ENCODE results near the gene LRRC74A. TPM values are rescaled to one million over a fixed set of nuclear protein-coding genes. Genes with fewer than 3 reads are reported as not detected.

Gene LRRC74A
- polyA plus RNA-seq, 1 of the 3 experiments (the other 2 are of a cell fraction) = not detected

- H4K20me1 ChIP-seq (ENCODE audit: insufficient read depth) = no peaks in the 10 kb centered on the region
- TF ChIP-seq USF1 (IDR thresholded peaks at IDR 0.05; ENCODE audit: borderline replicate concordance, low read depth) = peak; percentile 87
- TF ChIP-seq SIN3A (IDR thresholded peaks at IDR 0.05; ENCODE audit: borderline replicate concordance, low read depth, low read length) = no peak
- no peak for TF ChIP-seq JUND (IDR thresholded peaks at IDR 0.05)
- TF ChIP-seq TEAD4 (IDR thresholded peaks at IDR 0.05; ENCODE audit: borderline replicate concordance, insufficient read depth) = no peak
- no peak for TF ChIP-seq FOXM1 (IDR thresholded peaks at IDR 0.05; ENCODE audit: low read depth)
- TF ChIP-seq, protein P1, sequence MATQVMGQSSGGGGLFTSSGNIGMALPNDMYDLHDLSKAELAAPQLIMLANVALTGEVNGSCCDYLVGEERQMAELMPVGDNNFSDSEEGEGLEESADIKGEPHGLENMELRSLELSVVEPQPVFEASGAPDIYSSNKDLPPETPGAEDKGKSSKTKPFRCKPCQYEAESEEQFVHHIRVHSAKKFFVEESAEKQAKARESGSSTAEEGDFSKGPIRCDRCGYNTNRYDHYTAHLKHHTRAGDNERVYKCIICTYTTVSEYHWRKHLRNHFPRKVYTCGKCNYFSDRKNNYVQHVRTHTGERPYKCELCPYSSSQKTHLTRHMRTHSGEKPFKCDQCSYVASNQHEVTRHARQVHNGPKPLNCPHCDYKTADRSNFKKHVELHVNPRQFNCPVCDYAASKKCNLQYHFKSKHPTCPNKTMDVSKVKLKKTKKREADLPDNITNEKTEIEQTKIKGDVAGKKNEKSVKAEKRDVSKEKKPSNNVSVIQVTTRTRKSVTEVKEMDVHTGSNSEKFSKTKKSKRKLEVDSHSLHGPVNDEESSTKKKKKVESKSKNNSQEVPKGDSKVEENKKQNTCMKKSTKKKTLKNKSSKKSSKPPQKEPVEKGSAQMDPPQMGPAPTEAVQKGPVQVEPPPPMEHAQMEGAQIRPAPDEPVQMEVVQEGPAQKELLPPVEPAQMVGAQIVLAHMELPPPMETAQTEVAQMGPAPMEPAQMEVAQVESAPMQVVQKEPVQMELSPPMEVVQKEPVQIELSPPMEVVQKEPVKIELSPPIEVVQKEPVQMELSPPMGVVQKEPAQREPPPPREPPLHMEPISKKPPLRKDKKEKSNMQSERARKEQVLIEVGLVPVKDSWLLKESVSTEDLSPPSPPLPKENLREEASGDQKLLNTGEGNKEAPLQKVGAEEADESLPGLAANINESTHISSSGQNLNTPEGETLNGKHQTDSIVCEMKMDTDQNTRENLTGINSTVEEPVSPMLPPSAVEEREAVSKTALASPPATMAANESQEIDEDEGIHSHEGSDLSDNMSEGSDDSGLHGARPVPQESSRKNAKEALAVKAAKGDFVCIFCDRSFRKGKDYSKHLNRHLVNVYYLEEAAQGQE (IDR thresholded peaks at IDR 0.05; ENCODE audit: low read depth, low read length) = no peak
- TF ChIP-seq, protein P2, sequence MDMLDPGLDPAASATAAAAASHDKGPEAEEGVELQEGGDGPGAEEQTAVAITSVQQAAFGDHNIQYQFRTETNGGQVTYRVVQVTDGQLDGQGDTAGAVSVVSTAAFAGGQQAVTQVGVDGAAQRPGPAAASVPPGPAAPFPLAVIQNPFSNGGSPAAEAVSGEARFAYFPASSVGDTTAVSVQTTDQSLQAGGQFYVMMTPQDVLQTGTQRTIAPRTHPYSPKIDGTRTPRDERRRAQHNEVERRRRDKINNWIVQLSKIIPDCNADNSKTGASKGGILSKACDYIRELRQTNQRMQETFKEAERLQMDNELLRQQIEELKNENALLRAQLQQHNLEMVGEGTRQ (IDR thresholded peaks at IDR 0.05; ENCODE audit: borderline replicate concordance, low read depth, low read length) = peak; percentile 49; the same call in 1 of the 2 replicates
- TF ChIP-seq EZH2phosphoT487 (IDR thresholded peaks at IDR 0.05; ENCODE audit: borderline replicate concordance, low read depth) = no peak
- ChIA-PET POLR2A (interaction anchor here (0.6 to 0.7 kb wide), 2 partner anchors 10 to 25 kb away, joined by 3 read pairs; no protein-coding TSS in a partner anchor), CTCF (interaction anchor here (0.7 to 13.9 kb wide), 8 partner anchors 13 to 421 kb away, joined by 3 to 139 read pairs (median 3); no protein-coding TSS in a partner anchor)
- peaks cover 0 to 22% of the 10 kb centered on the region in 2 experiments; a peak in 1 of 4 replicates for H3K4me1 ChIP-seq (ENCODE audit: control insufficient read depth in 1 of 2, insufficient read depth in 2 of 2, low read depth in 1 of 2, low read length in 1 of 2)
- no peak overlapping the region for H3K4me3 ChIP-seq (ENCODE audit: low read depth in 2 of 2, low read length in 1 of 2)
- no peak overlapping the region for H3K4me2 ChIP-seq
- no peaks in the 10 kb centered on the region for H3K9me2 ChIP-seq
- H3K27ac ChIP-seq (ENCODE audit: low read depth in 2 of 2, low read length in 1 of 2) = no peak overlapping the region
- no peaks in the 10 kb centered on the region for H3K9me3 ChIP-seq
- H3K36me3 ChIP-seq (replicated peaks in 1 of 2; ENCODE audit: control insufficient read depth in 1 of 2, insufficient read depth in 2 of 2, low read length in 1 of 2) = no peaks in the 10 kb centered on the region
- peaks cover 3% of the 10 kb centered on the region for H3F3A ChIP-seq (replicated peaks; ENCODE audit: insufficient read depth)
- no peaks in the 10 kb centered on the region for H3K79me2 ChIP-seq (ENCODE audit: insufficient read depth)
- no peaks in the 10 kb centered on the region for H3K27me3 ChIP-seq (ENCODE audit: insufficient read depth)
- no peak overlapping the region for H2AFZ ChIP-seq (ENCODE audit: low read depth)
- no peak overlapping the region for H3K9ac ChIP-seq
- DNase-seq = no peak
- 78% methylated on average over 4 of the region's 4 CpGs for WGBS (ENCODE audit: low lambda C conversion rate)
These were observed 54.2 kb downstream of the LRRC74A start for GRCh38 chr14:76880449-76880848.

DNA sequence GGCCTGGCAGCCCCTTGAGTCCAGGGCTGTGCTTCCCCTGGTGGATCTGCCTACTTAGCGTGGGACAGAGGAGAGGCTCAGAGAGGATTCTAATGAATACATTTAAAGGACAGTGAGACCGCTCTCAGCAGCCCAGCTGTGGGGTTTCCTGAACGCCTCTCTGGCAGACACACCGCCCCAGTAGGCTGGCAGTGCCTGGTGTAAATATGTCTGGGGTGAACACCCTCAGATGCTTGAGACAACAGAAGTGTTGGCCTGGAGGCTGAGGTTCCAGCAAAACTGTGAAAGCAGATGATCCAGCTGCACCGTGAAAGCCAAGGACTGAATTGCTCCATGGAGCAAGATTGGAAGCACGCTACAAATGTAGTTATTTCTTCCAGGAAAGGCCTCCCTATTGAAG, 55.1 kb downstream of the LRRC74A start:
- Histone ChIP-seq H3K9ac (no peak overlapping the region), H3F3A (replicated peaks; ENCODE audit: insufficient read depth) (peaks cover under 1% of the 10 kb centered on the region), H3K79me2 (ENCODE audit: insufficient read depth) (no peaks in the 10 kb centered on the region), H2AFZ (ENCODE audit: low read depth) (no peak overlapping the region), H3K4me3 (ENCODE audit: low read depth in 2 of 2, low read length in 1 of 2) (no peak overlapping the region), H3K9me3 (no peaks in the 10 kb centered on the region), H3K27me3 (ENCODE audit: insufficient read depth) (no peaks in the 10 kb centered on the region), H3K36me3 (replicated peaks in 1 of 2; ENCODE audit: control insufficient read depth in 1 of 2, insufficient read depth in 2 of 2, low read length in 1 of 2) (no peaks in the 10 kb centered on the region), H3K4me1 (ENCODE audit: control insufficient read depth in 1 of 2, insufficient read depth in 2 of 2, low read depth in 1 of 2, low read length in 1 of 2) (peaks cover 0 to 22% of the 10 kb centered on the region in 2 experiments; a peak in 1 of 4 replicates), H3K9me2 (no peaks in the 10 kb centered on the region), H3K27ac (ENCODE audit: low read depth in 2 of 2, low read length in 1 of 2) (no peak overlapping the region; a peak in 1 of 4 replicates), H4K20me1 (ENCODE audit: insufficient read depth) (no peaks in the 10 kb centered on the region), H3K4me2 (no peak overlapping the region)
- WGBS (ENCODE audit: low lambda C conversion rate) = 91% methylated on average over 6 of the region's 6 CpGs
- TF ChIP-seq GABPA (IDR thresholded peaks at IDR 0.05; ENCODE audit: low read depth) (no peak), NFIC (IDR thresholded peaks at IDR 0.05; ENCODE audit: borderline replicate concordance) (no peak), SIN3A (IDR thresholded peaks at IDR 0.05; ENCODE audit: borderline replicate concordance, low read depth, low read length) (no peak)
- no peak for DNase-seq
- ChIA-PET POLR2A (no interaction called here), CTCF (interaction anchor here (1.3 to 13.9 kb wide), 7 partner anchors 8 to 243 kb away, joined by 3 to 139 read pairs (median 8); no protein-coding TSS in a partner anchor)

All from SK-N-SH (cell line).